HCT116 (cell line): Measurements from ENCODE around the gene HIVEP1. TPM values are rescaled to one million over a fixed set of nuclear protein-coding genes. Genes with fewer than 3 reads are reported as not detected.

Experiments used
- ATAC-seq: fragments of 200-7000 bp; cut with Tn5 transposase; 2 replicates; pipeline ENCODE4 v1.9.1; 2020; ENCODE audit warnings: mild to moderate bottlenecking, moderate library complexity
- BruUV-seq: library from RNA; stranded (reverse); fragments of 400-500 nt; replicated peaks from 2 replicates; lab custom pipeline; 2021; lab: Mats Ljungman, UMichigan
- CTCF ChIA-PET: fragments of 300-600 bp; sonication (Branson Sonifier 250); formaldehyde crosslinking; loops from one replicate; lab custom pipeline; 2021; ENCODE audit warnings: antibody characterized with exemption; lab: Charles Lee
- POLR2A ChIA-PET: fragments of 300-600, 350-600 bp; sonication (Branson Sonifier 250); formaldehyde crosslinking; loops from one replicate; lab custom pipeline; 2021; ENCODE audit warnings: antibody characterized with exemption; lab: Charles Lee
- RAD21 ChIA-PET, 2 experiments: fragments of 300-600 bp; sonication (Branson Sonifier 250); formaldehyde crosslinking; loops; one replicate each; lab custom pipeline; 2023; ENCODE audit warnings: low total read pairs in 2 of 2; ENCODE audit not compliant: uncharacterized antibody in 2 of 2, unreplicated experiment in 2 of 2, low non-redundant PET in 1 of 2; lab: Charles Lee
- DNase-seq: peaks from one replicate; pipeline ENCODE4 v3.0.0-alpha.2; 2010; ENCODE audit warnings: low read depth, low spot score
- H2AFZ ChIP-seq: fragments of 200-600 bp; shearing (Covaris generic), sonication (generic); 2 replicates; pipeline ENCODE4 v1.6.1; 2017; ENCODE audit warnings: low read depth, mixed run types, mixed read lengths, antibody characterized with exemption, low read length; ENCODE audit not compliant: poor library complexity, severe bottlenecking
- H3K27ac ChIP-seq: 2 replicates; pipeline ENCODE4 v1.5.1; 2012; ENCODE audit warnings: low read depth, low read length
- H3K27me3 ChIP-seq: fragments of 200-600 bp; sonication (generic); 2 replicates; pipeline ENCODE4 v1.6.1; 2016; ENCODE audit warnings: mixed run types, low read length, mixed read lengths; ENCODE audit not compliant: insufficient read depth
- H3K36me3 ChIP-seq, 2 experiments: fragments of 200-500 bp in 1 of 2; fragments of 200-600 bp in 1 of 2; sonication (Bioruptor generic) in 1 of 2; sonication (generic) in 1 of 2; 2 replicates each; pipeline versions ENCODE4 v1.5.1 to v1.6.1; 2014 to 2016; ENCODE audit warnings: low read length in 2 of 2, inconsistent platforms in 1 of 2, mixed read lengths in 1 of 2, mixed run types in 1 of 2; ENCODE audit not compliant: insufficient read depth in 2 of 2, control insufficient read depth in 1 of 2
- H3K4me1 ChIP-seq, 2 experiments: fragments of 200-600 bp in 1 of 2; sonication (generic) in 1 of 2; 2 replicates each; pipeline versions ENCODE4 v1.5.1 to v1.6.1; 2012 to 2017; ENCODE audit warnings: low read length in 2 of 2, inconsistent platforms in 1 of 2, mild to moderate bottlenecking in 1 of 2, mixed read lengths in 1 of 2, mixed run types in 1 of 2, moderate library complexity in 1 of 2; ENCODE audit not compliant: insufficient read depth in 2 of 2, control insufficient read depth in 1 of 2
- H3K4me2 ChIP-seq: fragments of 200-600 bp; sonication (generic); 2 replicates; pipeline ENCODE4 v1.6.1; 2017; ENCODE audit warnings: mixed run types, low read length, mixed read lengths
- H3K4me3 ChIP-seq, 2 experiments: fragments of 200-600 bp in 1 of 2; sonication (generic) in 1 of 2; replicated peaks in 1 of 2; 2 replicates each; pipeline ENCODE4 v1.5.1; 2011 to 2016; ENCODE audit warnings: low read length in 2 of 2, control low read depth in 1 of 2, low read depth in 1 of 2, mild to moderate bottlenecking in 1 of 2, mixed read lengths in 1 of 2, mixed run types in 1 of 2
- H3K79me2 ChIP-seq: fragments of 200-600 bp; sonication (generic); 2 replicates; pipeline ENCODE4 v1.6.1; 2017; ENCODE audit warnings: mild to moderate bottlenecking, mixed run types, low read length, moderate library complexity, mixed read lengths; ENCODE audit not compliant: insufficient read depth
- H3K9ac ChIP-seq: fragments of 200-600 bp; sonication (generic); 2 replicates; pipeline ENCODE4 v1.6.1; 2016; ENCODE audit warnings: low read length, mixed read lengths
- H3K9me2 ChIP-seq: fragments of 200-600 bp; sonication (generic), shearing (Covaris generic); 2 replicates; pipeline ENCODE4 v1.6.1; 2017; ENCODE audit warnings: mixed run types, mild to moderate bottlenecking, moderate library complexity; ENCODE audit not compliant: insufficient read depth
- H3K9me3 ChIP-seq, 2 experiments: fragments of 200-500 bp in 1 of 2; fragments of 200-600 bp in 1 of 2; sonication (Bioruptor generic) in 1 of 2; sonication (generic) in 1 of 2; 2 replicates each; pipeline ENCODE4 v1.6.1; 2014 to 2017; ENCODE audit warnings: low read length in 2 of 2, mixed read lengths in 2 of 2, inconsistent platforms in 1 of 2, low read depth in 1 of 2, mild to moderate bottlenecking in 1 of 2, mixed run types in 1 of 2, moderate library complexity in 1 of 2; ENCODE audit not compliant: control insufficient read depth in 1 of 2, insufficient read depth in 1 of 2
- H4K20me1 ChIP-seq: fragments of 200-600 bp; sonication (generic), shearing (Covaris generic); 2 replicates; pipeline ENCODE4 v1.6.1; 2017; ENCODE audit warnings: mixed run types, mild to moderate bottlenecking, moderate library complexity; ENCODE audit not compliant: insufficient read depth
- ATF3 ChIP-seq: IDR thresholded peaks from 2 replicates; pipeline ENCODE4 v1.6.1; 2012
- CBX3 ChIP-seq: IDR thresholded peaks from 2 replicates; pipeline ENCODE4 v1.6.1; 2012; ENCODE audit warnings: low read depth
- CEBPB ChIP-seq: IDR thresholded peaks from 2 replicates; pipeline ENCODE4 v1.6.1; 2012; ENCODE audit warnings: low read depth
- EZH2 ChIP-seq: fragments of 200-600 bp; sonication (generic); IDR thresholded peaks from 2 replicates; pipeline ENCODE4 v1.6.1; 2017; ENCODE audit warnings: antibody characterized with exemption, mixed run types
- EZH2phosphoT487 ChIP-seq: fragments of 200-600 bp; IDR thresholded peaks from 2 replicates; pipeline ENCODE4 v1.6.1; 2018; ENCODE audit warnings: antibody characterized with exemption, borderline replicate concordance
- FOSL1 ChIP-seq: IDR thresholded peaks from 2 replicates; pipeline ENCODE4 v1.6.1; 2012; ENCODE audit warnings: low read depth
- MAX ChIP-seq: IDR thresholded peaks from 2 replicates; pipeline ENCODE4 v1.6.1; 2012
- POLR2A ChIP-seq: IDR thresholded peaks from 2 replicates; pipeline ENCODE4 v1.7.0; 2011; ENCODE audit warnings: borderline replicate concordance; ENCODE audit not compliant: insufficient read depth, insufficient read length; ENCODE audit errors: extremely low read depth
- POLR2AphosphoS5 ChIP-seq: IDR thresholded peaks from 2 replicates; pipeline ENCODE4 v1.6.1; 2011; ENCODE audit warnings: mild to moderate bottlenecking, low read depth, low read length, moderate library complexity
- RAD21 ChIP-seq: IDR thresholded peaks from 2 replicates; pipeline ENCODE4 v1.6.1; 2012; ENCODE audit warnings: low read depth, mild to moderate bottlenecking
- REST ChIP-seq: IDR thresholded peaks from 2 replicates; pipeline ENCODE4 v1.6.1; 2012; ENCODE audit warnings: low read depth
- SRF ChIP-seq: IDR thresholded peaks from 2 replicates; pipeline ENCODE4 v1.6.1; 2012; ENCODE audit warnings: low read depth
- YY1 ChIP-seq: IDR thresholded peaks from 2 replicates; pipeline ENCODE4 v1.6.1; 2011; ENCODE audit warnings: low read length, low read depth, moderate library complexity, mild to moderate bottlenecking; ENCODE audit not compliant: insufficient replicate concordance; ENCODE audit errors: extremely low read depth
- ZBTB33 ChIP-seq: IDR thresholded peaks from 2 replicates; pipeline ENCODE4 v1.6.1; 2011; ENCODE audit warnings: mild to moderate bottlenecking, low read length, moderate library complexity; ENCODE audit not compliant: insufficient replicate concordance; ENCODE audit errors: extremely low read depth
- ZFX ChIP-seq: fragments of 450-650 bp; IDR thresholded peaks from 2 replicates; pipeline ENCODE4 v1.6.1; 2017
- ZNF274 ChIP-seq: fragments of 200-500 bp; sonication (Bioruptor generic); IDR thresholded peaks from 2 replicates; pipeline ENCODE4 v1.6.1; 2014; ENCODE audit warnings: mild to moderate bottlenecking, low read depth, low read length, inconsistent platforms
- intact Hi-C: fragments of 100-400 bp; cut with micrococcal nuclease; formaldehyde crosslinking; loops from 2 replicates; pipeline ENCODE4 v1.10.0; 2022
- total RNA-seq: library from RNA; stranded (reverse); gene quantifications from one replicate; pipeline ENCODE4 v1.2.1, GENCODE V29; 2021; ENCODE audit not compliant: unreplicated experiment
- TF ChIP-seq, protein P1 (sequence below), 3 experiments: fragments of 200-600 bp in 1 of 3; sonication (generic) in 1 of 3; IDR thresholded peaks in 2 of 3; conservative IDR thresholded peaks in 1 of 3; 2 replicates each; pipeline ENCODE4 v1.5.1; 2012 to 2017; ENCODE audit warnings: low read depth in 2 of 3, low read length in 2 of 3, antibody characterized with exemption in 1 of 3, borderline replicate concordance in 1 of 3, control low read depth in 1 of 3, mild to moderate bottlenecking in 1 of 3, mixed read lengths in 1 of 3, mixed run types in 1 of 3, moderate library complexity in 1 of 3; ENCODE audit not compliant: insufficient read depth in 1 of 3

HIVEP1 gene
- total RNA-seq, 1 experiment from 2014 or later: 11.2 TPM

DNA sequence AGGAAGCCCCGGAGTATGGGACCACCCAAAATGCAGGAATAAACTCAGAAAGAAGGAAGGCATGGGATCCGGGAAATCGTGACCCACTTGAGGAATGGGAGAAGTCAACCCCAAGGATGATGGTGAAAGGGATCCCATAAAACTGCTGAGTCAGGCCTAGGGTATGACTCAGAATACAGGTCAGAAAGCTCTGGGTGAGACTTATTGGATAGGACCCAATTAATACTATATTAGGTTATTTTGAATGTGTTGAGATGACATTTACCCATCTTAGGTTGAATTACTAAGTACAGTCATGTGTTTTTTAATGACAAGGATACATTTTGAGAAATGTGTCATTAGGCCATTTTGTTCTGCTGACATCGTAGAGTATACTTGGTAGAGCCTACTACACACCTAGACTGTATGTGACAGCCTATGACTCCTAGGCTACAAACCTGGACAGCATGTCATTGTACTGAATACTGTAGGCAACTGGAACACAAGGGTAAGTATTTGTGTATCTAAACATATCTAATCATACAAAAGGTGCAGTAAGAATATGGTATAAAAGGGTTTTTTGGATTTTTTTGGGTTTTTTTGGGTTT lies 17.1 kb upstream of the HIVEP1 start:
- Histone ChIP-seq H3K4me1 (no peaks in the 10 kb centered on the region), H3K4me3 (no peak overlapping the region), H3K9ac (no peak overlapping the region), H3K4me2 (no peak overlapping the region), H3K36me3 (no peaks in the 10 kb centered on the region), H3K27me3 (no peaks in the 10 kb centered on the region), H3K79me2 (no peaks in the 10 kb centered on the region), H3K9me2 (no peaks in the 10 kb centered on the region), H2AFZ (no peak overlapping the region), H3K9me3 (no peaks in the 10 kb centered on the region), H3K27ac (no peak overlapping the region), H4K20me1 (no peaks in the 10 kb centered on the region)
- CTCF ChIA-PET: no interaction called here
- RAD21 ChIA-PET: no interaction called here
- BruUV-seq: no TSS peak
- no peak for DNase-seq
- TF ChIP-seq ZBTB33: no peak
- TF ChIP-seq SRF: no peak
- no peak for TF ChIP-seq MAX
- TF ChIP-seq REST: no peak
- no peak for TF ChIP-seq EZH2phosphoT487
- TF ChIP-seq YY1: no peak
- no peak for TF ChIP-seq ZFX
- TF ChIP-seq RAD21: no peak
- TF ChIP-seq EZH2: no peak
- TF ChIP-seq POLR2AphosphoS5: no peak
- TF ChIP-seq CEBPB: no peak
- TF ChIP-seq, protein P1, sequence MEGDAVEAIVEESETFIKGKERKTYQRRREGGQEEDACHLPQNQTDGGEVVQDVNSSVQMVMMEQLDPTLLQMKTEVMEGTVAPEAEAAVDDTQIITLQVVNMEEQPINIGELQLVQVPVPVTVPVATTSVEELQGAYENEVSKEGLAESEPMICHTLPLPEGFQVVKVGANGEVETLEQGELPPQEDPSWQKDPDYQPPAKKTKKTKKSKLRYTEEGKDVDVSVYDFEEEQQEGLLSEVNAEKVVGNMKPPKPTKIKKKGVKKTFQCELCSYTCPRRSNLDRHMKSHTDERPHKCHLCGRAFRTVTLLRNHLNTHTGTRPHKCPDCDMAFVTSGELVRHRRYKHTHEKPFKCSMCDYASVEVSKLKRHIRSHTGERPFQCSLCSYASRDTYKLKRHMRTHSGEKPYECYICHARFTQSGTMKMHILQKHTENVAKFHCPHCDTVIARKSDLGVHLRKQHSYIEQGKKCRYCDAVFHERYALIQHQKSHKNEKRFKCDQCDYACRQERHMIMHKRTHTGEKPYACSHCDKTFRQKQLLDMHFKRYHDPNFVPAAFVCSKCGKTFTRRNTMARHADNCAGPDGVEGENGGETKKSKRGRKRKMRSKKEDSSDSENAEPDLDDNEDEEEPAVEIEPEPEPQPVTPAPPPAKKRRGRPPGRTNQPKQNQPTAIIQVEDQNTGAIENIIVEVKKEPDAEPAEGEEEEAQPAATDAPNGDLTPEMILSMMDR (IDR thresholded peaks at IDR 0.05 in 2 of 3, conservative IDR thresholded peaks at IDR 0.05 in 1 of 3; ENCODE audit: borderline replicate concordance in 1 of 3, insufficient read depth in 1 of 3, low read depth in 2 of 3, low read length in 2 of 3): no peak
- no peak for TF ChIP-seq POLR2A
- TF ChIP-seq ATF3: no peak
- no peak for TF ChIP-seq CBX3
- no peak for TF ChIP-seq FOSL1
- no peak for TF ChIP-seq ZNF274
- intact Hi-C loops: no loop called here
- ATAC-seq: no peak
- POLR2A ChIA-PET: no interaction called here
